HCT116 (cell line): ENCODE measurements around the gene PRKG1. TPM values are rescaled to one million over a fixed set of nuclear protein-coding genes. Genes with fewer than 3 reads are reported as not detected.

ENCODE experiments used
- ATAC-seq: fragments of 200-7000 bp; cut with Tn5 transposase; 2 replicates; pipeline ENCODE4 v1.9.1; 2020; ENCODE audit warnings: mild to moderate bottlenecking, moderate library complexity
- BruUV-seq: library from RNA; stranded (reverse); fragments of 400-500 nt; replicated peaks from 2 replicates; lab custom pipeline; 2021; lab: Mats Ljungman, UMichigan
- CTCF ChIA-PET: fragments of 300-600 bp; sonication (Branson Sonifier 250); formaldehyde crosslinking; loops from one replicate; lab custom pipeline; 2021; ENCODE audit warnings: antibody characterized with exemption; lab: Charles Lee
- POLR2A ChIA-PET: fragments of 300-600, 350-600 bp; sonication (Branson Sonifier 250); formaldehyde crosslinking; loops from one replicate; lab custom pipeline; 2021; ENCODE audit warnings: antibody characterized with exemption; lab: Charles Lee
- RAD21 ChIA-PET, 2 experiments: fragments of 300-600 bp; sonication (Branson Sonifier 250); formaldehyde crosslinking; loops; one replicate each; lab custom pipeline; 2023; ENCODE audit warnings: low total read pairs in 2 of 2; ENCODE audit not compliant: uncharacterized antibody in 2 of 2, unreplicated experiment in 2 of 2, low non-redundant PET in 1 of 2; lab: Charles Lee
- DNase-seq: peaks from one replicate; pipeline ENCODE4 v3.0.0-alpha.2; 2010; ENCODE audit warnings: low read depth, low spot score
- H2AFZ ChIP-seq: fragments of 200-600 bp; shearing (Covaris generic), sonication (generic); 2 replicates; pipeline ENCODE4 v1.6.1; 2017; ENCODE audit warnings: low read depth, mixed run types, mixed read lengths, antibody characterized with exemption, low read length; ENCODE audit not compliant: poor library complexity, severe bottlenecking
- H3K27ac ChIP-seq: 2 replicates; pipeline ENCODE4 v1.5.1; 2012; ENCODE audit warnings: low read depth, low read length
- H3K27me3 ChIP-seq: fragments of 200-600 bp; sonication (generic); 2 replicates; pipeline ENCODE4 v1.6.1; 2016; ENCODE audit warnings: mixed run types, low read length, mixed read lengths; ENCODE audit not compliant: insufficient read depth
- H3K36me3 ChIP-seq, 2 experiments: fragments of 200-500 bp in 1 of 2; fragments of 200-600 bp in 1 of 2; sonication (Bioruptor generic) in 1 of 2; sonication (generic) in 1 of 2; 2 replicates each; pipeline versions ENCODE4 v1.5.1 to v1.6.1; 2014 to 2016; ENCODE audit warnings: low read length in 2 of 2, inconsistent platforms in 1 of 2, mixed read lengths in 1 of 2, mixed run types in 1 of 2; ENCODE audit not compliant: insufficient read depth in 2 of 2, control insufficient read depth in 1 of 2
- H3K4me1 ChIP-seq, 2 experiments: fragments of 200-600 bp in 1 of 2; sonication (generic) in 1 of 2; 2 replicates each; pipeline versions ENCODE4 v1.5.1 to v1.6.1; 2012 to 2017; ENCODE audit warnings: low read length in 2 of 2, inconsistent platforms in 1 of 2, mild to moderate bottlenecking in 1 of 2, mixed read lengths in 1 of 2, mixed run types in 1 of 2, moderate library complexity in 1 of 2; ENCODE audit not compliant: insufficient read depth in 2 of 2, control insufficient read depth in 1 of 2
- H3K4me2 ChIP-seq: fragments of 200-600 bp; sonication (generic); 2 replicates; pipeline ENCODE4 v1.6.1; 2017; ENCODE audit warnings: mixed run types, low read length, mixed read lengths
- H3K4me3 ChIP-seq, 2 experiments: fragments of 200-600 bp in 1 of 2; sonication (generic) in 1 of 2; replicated peaks in 1 of 2; 2 replicates each; pipeline ENCODE4 v1.5.1; 2011 to 2016; ENCODE audit warnings: low read length in 2 of 2, control low read depth in 1 of 2, low read depth in 1 of 2, mild to moderate bottlenecking in 1 of 2, mixed read lengths in 1 of 2, mixed run types in 1 of 2
- H3K79me2 ChIP-seq: fragments of 200-600 bp; sonication (generic); 2 replicates; pipeline ENCODE4 v1.6.1; 2017; ENCODE audit warnings: mild to moderate bottlenecking, mixed run types, low read length, moderate library complexity, mixed read lengths; ENCODE audit not compliant: insufficient read depth
- H3K9ac ChIP-seq: fragments of 200-600 bp; sonication (generic); 2 replicates; pipeline ENCODE4 v1.6.1; 2016; ENCODE audit warnings: low read length, mixed read lengths
- H3K9me2 ChIP-seq: fragments of 200-600 bp; sonication (generic), shearing (Covaris generic); 2 replicates; pipeline ENCODE4 v1.6.1; 2017; ENCODE audit warnings: mixed run types, mild to moderate bottlenecking, moderate library complexity; ENCODE audit not compliant: insufficient read depth
- H3K9me3 ChIP-seq, 2 experiments: fragments of 200-500 bp in 1 of 2; fragments of 200-600 bp in 1 of 2; sonication (Bioruptor generic) in 1 of 2; sonication (generic) in 1 of 2; 2 replicates each; pipeline ENCODE4 v1.6.1; 2014 to 2017; ENCODE audit warnings: low read length in 2 of 2, mixed read lengths in 2 of 2, inconsistent platforms in 1 of 2, low read depth in 1 of 2, mild to moderate bottlenecking in 1 of 2, mixed run types in 1 of 2, moderate library complexity in 1 of 2; ENCODE audit not compliant: control insufficient read depth in 1 of 2, insufficient read depth in 1 of 2
- H4K20me1 ChIP-seq: fragments of 200-600 bp; sonication (generic), shearing (Covaris generic); 2 replicates; pipeline ENCODE4 v1.6.1; 2017; ENCODE audit warnings: mixed run types, mild to moderate bottlenecking, moderate library complexity; ENCODE audit not compliant: insufficient read depth
- ATF3 ChIP-seq: IDR thresholded peaks from 2 replicates; pipeline ENCODE4 v1.6.1; 2012
- EGR1 ChIP-seq: IDR thresholded peaks from 2 replicates; pipeline ENCODE4 v1.6.1; 2012; ENCODE audit warnings: low read depth
- ELF1 ChIP-seq: IDR thresholded peaks from 2 replicates; pipeline ENCODE4 v1.6.1; 2012; ENCODE audit warnings: low read depth, borderline replicate concordance
- EZH2 ChIP-seq: fragments of 200-600 bp; sonication (generic); IDR thresholded peaks from 2 replicates; pipeline ENCODE4 v1.6.1; 2017; ENCODE audit warnings: antibody characterized with exemption, mixed run types
- EZH2phosphoT487 ChIP-seq: fragments of 200-600 bp; IDR thresholded peaks from 2 replicates; pipeline ENCODE4 v1.6.1; 2018; ENCODE audit warnings: antibody characterized with exemption, borderline replicate concordance
- FOSL1 ChIP-seq: IDR thresholded peaks from 2 replicates; pipeline ENCODE4 v1.6.1; 2012; ENCODE audit warnings: low read depth
- JUND ChIP-seq: IDR thresholded peaks from 2 replicates; pipeline ENCODE4 v1.6.1; 2012
- POLR2A ChIP-seq: IDR thresholded peaks from 2 replicates; pipeline ENCODE4 v1.7.0; 2011; ENCODE audit warnings: borderline replicate concordance; ENCODE audit not compliant: insufficient read depth, insufficient read length; ENCODE audit errors: extremely low read depth
- POLR2AphosphoS5 ChIP-seq: IDR thresholded peaks from 2 replicates; pipeline ENCODE4 v1.6.1; 2011; ENCODE audit warnings: mild to moderate bottlenecking, low read depth, low read length, moderate library complexity
- REST ChIP-seq: IDR thresholded peaks from 2 replicates; pipeline ENCODE4 v1.6.1; 2012; ENCODE audit warnings: low read depth
- SIN3A ChIP-seq: IDR thresholded peaks from 2 replicates; pipeline ENCODE4 v1.6.1; 2012; ENCODE audit warnings: low read depth
- SP1 ChIP-seq: IDR thresholded peaks from 2 replicates; pipeline ENCODE4 v1.6.1; 2012; ENCODE audit warnings: low read depth
- SRF ChIP-seq: IDR thresholded peaks from 2 replicates; pipeline ENCODE4 v1.6.1; 2012; ENCODE audit warnings: low read depth
- YY1 ChIP-seq: IDR thresholded peaks from 2 replicates; pipeline ENCODE4 v1.6.1; 2011; ENCODE audit warnings: low read length, low read depth, moderate library complexity, mild to moderate bottlenecking; ENCODE audit not compliant: insufficient replicate concordance; ENCODE audit errors: extremely low read depth
- ZFX ChIP-seq: fragments of 450-650 bp; IDR thresholded peaks from 2 replicates; pipeline ENCODE4 v1.6.1; 2017
- ZNF274 ChIP-seq: fragments of 200-500 bp; sonication (Bioruptor generic); IDR thresholded peaks from 2 replicates; pipeline ENCODE4 v1.6.1; 2014; ENCODE audit warnings: mild to moderate bottlenecking, low read depth, low read length, inconsistent platforms
- intact Hi-C: fragments of 100-400 bp; cut with micrococcal nuclease; formaldehyde crosslinking; loops from 2 replicates; pipeline ENCODE4 v1.10.0; 2022
- total RNA-seq: library from RNA; stranded (reverse); gene quantifications from one replicate; pipeline ENCODE4 v1.2.1, GENCODE V29; 2021; ENCODE audit not compliant: unreplicated experiment
- TF ChIP-seq, protein P1 (sequence below): IDR thresholded peaks from 2 replicates; pipeline ENCODE4 v1.6.1; 2012

Gene PRKG1
- total RNA-seq, 1 experiment from 2014 or later, result 1.4 TPM

GRCh38 chr10:51239006-51239405 lies 164.7 kb downstream of the PRKG1 start:
- no peak overlapping the region for H3K4me2 ChIP-seq
- CTCF ChIA-PET, result no interaction called here
- no peak overlapping the region for H2AFZ ChIP-seq
- RAD21 ChIA-PET, result no interaction called here
- H3K27me3 ChIP-seq, result peaks cover 22% of the 10 kb centered on the region; the same call in 1 of the 2 replicates
- no peaks in the 10 kb centered on the region for H3K9me3 ChIP-seq
- no peak for ATAC-seq
- no peaks in the 10 kb centered on the region; a peak in 1 of 4 replicates for H3K36me3 ChIP-seq
- H4K20me1 ChIP-seq, result no peaks in the 10 kb centered on the region
- H3K4me3 ChIP-seq, result no peak overlapping the region
- no peaks in the 10 kb centered on the region for H3K79me2 ChIP-seq
- no peak for DNase-seq
- BruUV-seq, result no TSS peak
- TF ChIP-seq SIN3A (no peak), ELF1 (no peak), FOSL1 (no peak), EGR1 (no peak), EZH2phosphoT487 (no peak), EZH2 (no peak), POLR2A (no peak), YY1 (no peak), ZNF274 (no peak), ATF3 (no peak), POLR2AphosphoS5 (no peak), SRF (no peak), JUND (no peak), REST (no peak), ZFX (no peak), SP1 (no peak)
- TF ChIP-seq, protein P1, sequence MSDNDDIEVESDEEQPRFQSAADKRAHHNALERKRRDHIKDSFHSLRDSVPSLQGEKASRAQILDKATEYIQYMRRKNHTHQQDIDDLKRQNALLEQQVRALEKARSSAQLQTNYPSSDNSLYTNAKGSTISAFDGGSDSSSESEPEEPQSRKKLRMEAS, result no peak
- intact Hi-C loops, result no loop called here
- no peak overlapping the region for H3K27ac ChIP-seq
- no peaks in the 10 kb centered on the region for H3K9me2 ChIP-seq
- H3K9ac ChIP-seq, result no peak overlapping the region
- POLR2A ChIA-PET, result no interaction called here
- H3K4me1 ChIP-seq, result no peaks in the 10 kb centered on the region
